ENCODE data around the gene VTI1A. TPM values are rescaled to one million over a fixed set of nuclear protein-coding genes. Genes with fewer than 3 reads are reported as not detected.

The VTI1A gene
- total and polyA plus RNA-seq, 2 experiments from 2014 or later, result 26.8 to 31.0 TPM

GRCh38 chr10:112797855-112798254 lies 350.8 kb downstream of the VTI1A start:
- Mint-ChIP-seq H3K27me3 (ENCODE audit: insufficient read depth, low read depth, poor library complexity) (peaks cover 16% of the 10 kb centered on the region), H3K27ac (no peak overlapping the region), H3K4me3 (no peak overlapping the region), H3K4me1 (peaks cover 51% of the 10 kb centered on the region), H3K36me3 (ENCODE audit: low read depth) (no peaks in the 10 kb centered on the region), H3K9me3 (no peaks in the 10 kb centered on the region)
- H3F3A ChIP-seq (replicated peaks; ENCODE audit: low read depth), result no peaks in the 10 kb centered on the region
- no peaks in the 10 kb centered on the region for H3K36me3 ChIP-seq (ENCODE audit: insufficient read depth)
- H3K4me2 ChIP-seq, result peak overlapping the region; percentile 24; the same call in 1 of the 2 replicates
- H3K9me2 ChIP-seq (ENCODE audit: insufficient read depth), result no peaks in the 10 kb centered on the region
- no peak overlapping the region for H2AFZ ChIP-seq
- no peak for TF ChIP-seq EZH2 (IDR thresholded peaks at IDR 0.05; ENCODE audit: low read depth, unreplicated experiment)
- no peak for TF ChIP-seq ETS1 (IDR thresholded peaks at IDR 0.05)
- no peak for TF ChIP-seq ZNF331 (CRISPR knock-in tag; IDR thresholded peaks at IDR 0.05; ENCODE audit: low read depth)
- TF ChIP-seq CREB1 (CRISPR knock-in tag; IDR thresholded peaks at IDR 0.05; ENCODE audit: low read depth), result no peak
- TF ChIP-seq CTCF (conservative IDR thresholded peaks at IDR 0.05; ENCODE audit: low read depth in 2 of 2), result no peak
- TF ChIP-seq EZH2phosphoT487 (IDR thresholded peaks at IDR 0.05; ENCODE audit: unreplicated experiment), result no peak
- no peak for TF ChIP-seq STAT1 (IDR thresholded peaks at IDR 0.05; ENCODE audit: unreplicated experiment)
- no peak for TF ChIP-seq ZNF114 (CRISPR knock-in tag; IDR thresholded peaks at IDR 0.05)
- TF ChIP-seq JUNB (IDR thresholded peaks at IDR 0.05; ENCODE audit: unreplicated experiment), result no peak
- TF ChIP-seq, protein P1, sequence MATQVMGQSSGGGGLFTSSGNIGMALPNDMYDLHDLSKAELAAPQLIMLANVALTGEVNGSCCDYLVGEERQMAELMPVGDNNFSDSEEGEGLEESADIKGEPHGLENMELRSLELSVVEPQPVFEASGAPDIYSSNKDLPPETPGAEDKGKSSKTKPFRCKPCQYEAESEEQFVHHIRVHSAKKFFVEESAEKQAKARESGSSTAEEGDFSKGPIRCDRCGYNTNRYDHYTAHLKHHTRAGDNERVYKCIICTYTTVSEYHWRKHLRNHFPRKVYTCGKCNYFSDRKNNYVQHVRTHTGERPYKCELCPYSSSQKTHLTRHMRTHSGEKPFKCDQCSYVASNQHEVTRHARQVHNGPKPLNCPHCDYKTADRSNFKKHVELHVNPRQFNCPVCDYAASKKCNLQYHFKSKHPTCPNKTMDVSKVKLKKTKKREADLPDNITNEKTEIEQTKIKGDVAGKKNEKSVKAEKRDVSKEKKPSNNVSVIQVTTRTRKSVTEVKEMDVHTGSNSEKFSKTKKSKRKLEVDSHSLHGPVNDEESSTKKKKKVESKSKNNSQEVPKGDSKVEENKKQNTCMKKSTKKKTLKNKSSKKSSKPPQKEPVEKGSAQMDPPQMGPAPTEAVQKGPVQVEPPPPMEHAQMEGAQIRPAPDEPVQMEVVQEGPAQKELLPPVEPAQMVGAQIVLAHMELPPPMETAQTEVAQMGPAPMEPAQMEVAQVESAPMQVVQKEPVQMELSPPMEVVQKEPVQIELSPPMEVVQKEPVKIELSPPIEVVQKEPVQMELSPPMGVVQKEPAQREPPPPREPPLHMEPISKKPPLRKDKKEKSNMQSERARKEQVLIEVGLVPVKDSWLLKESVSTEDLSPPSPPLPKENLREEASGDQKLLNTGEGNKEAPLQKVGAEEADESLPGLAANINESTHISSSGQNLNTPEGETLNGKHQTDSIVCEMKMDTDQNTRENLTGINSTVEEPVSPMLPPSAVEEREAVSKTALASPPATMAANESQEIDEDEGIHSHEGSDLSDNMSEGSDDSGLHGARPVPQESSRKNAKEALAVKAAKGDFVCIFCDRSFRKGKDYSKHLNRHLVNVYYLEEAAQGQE (IDR thresholded peaks at IDR 0.05; ENCODE audit: unreplicated experiment), result no peak
- no peak for TF ChIP-seq POLR2AphosphoS5 (IDR thresholded peaks at IDR 0.05; ENCODE audit: low read depth)
- TF ChIP-seq, protein P2, sequence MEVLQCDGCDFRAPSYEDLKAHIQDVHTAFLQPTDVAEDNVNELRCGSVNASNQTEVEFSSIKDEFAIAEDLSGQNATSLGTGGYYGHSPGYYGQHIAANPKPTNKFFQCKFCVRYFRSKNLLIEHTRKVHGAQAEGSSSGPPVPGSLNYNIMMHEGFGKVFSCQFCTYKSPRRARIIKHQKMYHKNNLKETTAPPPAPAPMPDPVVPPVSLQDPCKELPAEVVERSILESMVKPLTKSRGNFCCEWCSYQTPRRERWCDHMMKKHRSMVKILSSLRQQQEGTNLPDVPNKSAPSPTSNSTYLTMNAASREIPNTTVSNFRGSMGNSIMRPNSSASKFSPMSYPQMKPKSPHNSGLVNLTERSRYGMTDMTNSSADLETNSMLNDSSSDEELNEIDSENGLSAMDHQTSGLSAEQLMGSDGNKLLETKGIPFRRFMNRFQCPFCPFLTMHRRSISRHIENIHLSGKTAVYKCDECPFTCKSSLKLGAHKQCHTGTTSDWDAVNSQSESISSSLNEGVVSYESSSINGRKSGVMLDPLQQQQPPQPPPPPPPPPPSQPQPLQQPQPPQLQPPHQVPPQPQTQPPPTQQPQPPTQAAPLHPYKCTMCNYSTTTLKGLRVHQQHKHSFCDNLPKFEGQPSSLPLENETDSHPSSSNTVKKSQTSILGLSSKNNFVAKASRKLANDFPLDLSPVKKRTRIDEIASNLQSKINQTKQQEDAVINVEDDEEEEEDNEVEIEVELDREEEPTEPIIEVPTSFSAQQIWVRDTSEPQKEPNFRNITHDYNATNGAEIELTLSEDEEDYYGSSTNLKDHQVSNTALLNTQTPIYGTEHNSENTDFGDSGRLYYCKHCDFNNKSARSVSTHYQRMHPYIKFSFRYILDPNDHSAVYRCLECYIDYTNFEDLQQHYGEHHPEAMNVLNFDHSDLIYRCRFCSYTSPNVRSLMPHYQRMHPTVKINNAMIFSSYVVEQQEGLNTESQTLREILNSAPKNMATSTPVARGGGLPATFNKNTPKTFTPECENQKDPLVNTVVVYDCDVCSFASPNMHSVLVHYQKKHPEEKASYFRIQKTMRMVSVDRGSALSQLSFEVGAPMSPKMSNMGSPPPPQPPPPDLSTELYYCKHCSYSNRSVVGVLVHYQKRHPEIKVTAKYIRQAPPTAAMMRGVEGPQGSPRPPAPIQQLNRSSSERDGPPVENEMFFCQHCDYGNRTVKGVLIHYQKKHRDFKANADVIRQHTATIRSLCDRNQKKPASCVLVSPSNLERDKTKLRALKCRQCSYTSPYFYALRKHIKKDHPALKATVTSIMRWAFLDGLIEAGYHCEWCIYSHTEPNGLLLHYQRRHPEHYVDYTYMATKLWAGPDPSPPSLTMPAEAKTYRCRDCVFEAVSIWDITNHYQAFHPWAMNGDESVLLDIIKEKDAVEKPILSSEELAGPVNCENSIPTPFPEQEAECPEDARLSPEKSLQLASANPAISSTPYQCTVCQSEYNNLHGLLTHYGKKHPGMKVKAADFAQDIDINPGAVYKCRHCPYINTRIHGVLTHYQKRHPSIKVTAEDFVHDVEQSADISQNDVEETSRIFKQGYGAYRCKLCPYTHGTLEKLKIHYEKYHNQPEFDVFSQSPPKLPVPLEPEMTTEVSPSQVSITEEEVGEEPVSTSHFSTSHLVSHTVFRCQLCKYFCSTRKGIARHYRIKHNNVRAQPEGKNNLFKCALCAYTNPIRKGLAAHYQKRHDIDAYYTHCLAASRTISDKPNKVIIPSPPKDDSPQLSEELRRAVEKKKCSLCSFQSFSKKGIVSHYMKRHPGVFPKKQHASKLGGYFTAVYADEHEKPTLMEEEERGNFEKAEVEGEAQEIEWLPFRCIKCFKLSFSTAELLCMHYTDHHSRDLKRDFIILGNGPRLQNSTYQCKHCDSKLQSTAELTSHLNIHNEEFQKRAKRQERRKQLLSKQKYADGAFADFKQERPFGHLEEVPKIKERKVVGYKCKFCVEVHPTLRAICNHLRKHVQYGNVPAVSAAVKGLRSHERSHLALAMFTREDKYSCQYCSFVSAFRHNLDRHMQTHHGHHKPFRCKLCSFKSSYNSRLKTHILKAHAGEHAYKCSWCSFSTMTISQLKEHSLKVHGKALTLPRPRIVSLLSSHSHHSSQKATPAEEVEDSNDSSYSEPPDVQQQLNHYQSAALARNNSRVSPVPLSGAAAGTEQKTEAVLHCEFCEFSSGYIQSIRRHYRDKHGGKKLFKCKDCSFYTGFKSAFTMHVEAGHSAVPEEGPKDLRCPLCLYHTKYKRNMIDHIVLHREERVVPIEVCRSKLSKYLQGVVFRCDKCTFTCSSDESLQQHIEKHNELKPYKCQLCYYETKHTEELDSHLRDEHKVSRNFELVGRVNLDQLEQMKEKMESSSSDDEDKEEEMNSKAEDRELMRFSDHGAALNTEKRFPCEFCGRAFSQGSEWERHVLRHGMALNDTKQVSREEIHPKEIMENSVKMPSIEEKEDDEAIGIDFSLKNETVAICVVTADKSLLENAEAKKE (CRISPR knock-in tag; IDR thresholded peaks at IDR 0.05), result no peak
- TF ChIP-seq NANOG (IDR thresholded peaks at IDR 0.05; ENCODE audit: borderline replicate concordance), result no peak
- H3K27me3 ChIP-seq (ENCODE audit: insufficient read depth), result no peaks in the 10 kb centered on the region
- no peak for DNase-seq (ENCODE audit: low spot score)
- no peak overlapping the region for H3K4me3 ChIP-seq
- H3K27ac ChIP-seq (ENCODE audit: low read depth), result no peak overlapping the region
- ATAC-seq, result peak; percentile 75
- H3K4me1 ChIP-seq (ENCODE audit: insufficient read depth), result peaks cover 30% of the 10 kb centered on the region
- H3K79me2 ChIP-seq (replicated peaks; ENCODE audit: insufficient read depth), result no peaks in the 10 kb centered on the region
- H4K20me1 ChIP-seq (replicated peaks; ENCODE audit: insufficient read depth), result no peaks in the 10 kb centered on the region
